GM23338 (cell line): ENCODE results near the gene OR10A4. TPM values are rescaled to one million over a fixed set of nuclear protein-coding genes. Genes with fewer than 3 reads are reported as not detected.

ENCODE experiments used
- ATAC-seq: fragments of 200-7000 bp; cut with Tn5 transposase; 3 replicates; pipeline ENCODE4 v1.9.1; 2020
- DNase-seq: peaks from one replicate; pipeline ENCODE4 v3.0.0-alpha.2; 2015; ENCODE audit warnings: low spot score
- H2AFZ ChIP-seq: fragments of 200-600 bp; sonication (generic); 2 replicates; pipeline ENCODE4 v1.8.0; 2016; ENCODE audit warnings: antibody characterized with exemption, mild to moderate bottlenecking, moderate library complexity
- H3F3A ChIP-seq: fragments of 200-600 bp; sonication (generic); replicated peaks from 2 replicates; pipeline ENCODE4 v1.8.0; 2017; ENCODE audit warnings: antibody characterized with exemption, mixed run types, low read depth
- H3K27ac ChIP-seq: fragments of 200-600 bp; sonication (generic); 2 replicates; pipeline ENCODE4 v1.6.1; 2016; ENCODE audit warnings: low read depth
- H3K27me3 ChIP-seq: fragments of 200-600 bp; sonication (generic); 2 replicates; pipeline ENCODE4 v1.8.0; 2016; ENCODE audit warnings: mild to moderate bottlenecking, mixed run types, moderate library complexity; ENCODE audit not compliant: insufficient read depth
- H3K36me3 ChIP-seq: fragments of 200-600 bp; sonication (generic); 2 replicates; pipeline ENCODE4 v1.8.0; 2016; ENCODE audit warnings: mild to moderate bottlenecking; ENCODE audit not compliant: insufficient read depth
- H3K4me1 ChIP-seq: fragments of 200-600 bp; sonication (generic); 2 replicates; pipeline ENCODE4 v1.8.0; 2016; ENCODE audit warnings: mild to moderate bottlenecking, moderate library complexity; ENCODE audit not compliant: insufficient read depth
- H3K4me2 ChIP-seq: fragments of 200-600 bp; sonication (generic); 2 replicates; pipeline ENCODE4 v1.7.1; 2017; ENCODE audit warnings: mixed run types
- H3K4me3 ChIP-seq: fragments of 200-600 bp; sonication (generic); 2 replicates; pipeline ENCODE4 v1.6.1; 2016; ENCODE audit warnings: mixed run types
- H3K79me2 ChIP-seq: fragments of 200-600 bp; sonication (generic); replicated peaks from 2 replicates; pipeline ENCODE4 v1.8.0; 2017; ENCODE audit warnings: mild to moderate bottlenecking; ENCODE audit not compliant: insufficient read depth
- H3K9me2 ChIP-seq: fragments of 200-600 bp; sonication (generic); 2 replicates; pipeline ENCODE4 v1.8.0; 2017; ENCODE audit not compliant: insufficient read depth
- H4K20me1 ChIP-seq: fragments of 200-600 bp; sonication (generic); replicated peaks from 2 replicates; pipeline ENCODE4 v1.8.0; 2017; ENCODE audit warnings: mild to moderate bottlenecking; ENCODE audit not compliant: insufficient read depth
- H3K27ac Mint-ChIP-seq: 2 replicates; pipeline ENCODE4 v1.8.0; 2020; ENCODE audit warnings: inconsistent platforms, mild to moderate bottlenecking, moderate library complexity, mixed read lengths
- H3K27me3 Mint-ChIP-seq: 3 replicates; pipeline ENCODE4 v1.8.0; 2022; ENCODE audit warnings: low read depth, mild to moderate bottlenecking, moderate library complexity, mixed read lengths, inconsistent platforms; ENCODE audit not compliant: insufficient read depth, poor library complexity
- H3K36me3 Mint-ChIP-seq: 3 replicates; pipeline ENCODE4 v1.8.0; 2021; ENCODE audit warnings: low read depth, mild to moderate bottlenecking, inconsistent platforms, moderate library complexity, mixed read lengths
- H3K4me1 Mint-ChIP-seq: 3 replicates; pipeline ENCODE4 v1.8.0; 2020; ENCODE audit warnings: mild to moderate bottlenecking, inconsistent platforms, mixed read lengths
- H3K4me3 Mint-ChIP-seq: 3 replicates; pipeline ENCODE4 v1.8.0; 2021; ENCODE audit warnings: moderate library complexity, mild to moderate bottlenecking, inconsistent platforms, mixed read lengths
- H3K9me3 Mint-ChIP-seq: 3 replicates; pipeline ENCODE4 v1.8.0; 2020; ENCODE audit warnings: moderate library complexity, mild to moderate bottlenecking, inconsistent platforms, mixed read lengths
- CREB1 ChIP-seq: fragments of 250-450 bp; sonication (Bioruptor Pico); IDR thresholded peaks from 2 replicates; pipeline ENCODE4 v1.5.0; 2020; ENCODE audit warnings: low read depth, mild to moderate bottlenecking, moderate library complexity
- EZH2 ChIP-seq: fragments of 200-600 bp; sonication (generic); IDR thresholded peaks from one replicate; pipeline ENCODE4 v1.8.0; 2017; ENCODE audit warnings: antibody characterized with exemption, mild to moderate bottlenecking, low read depth; ENCODE audit not compliant: unreplicated experiment
- EZH2phosphoT487 ChIP-seq: fragments of 200-600 bp; sonication (generic); IDR thresholded peaks from one replicate; pipeline ENCODE4 v1.8.1; 2018; ENCODE audit warnings: antibody characterized with exemption; ENCODE audit not compliant: unreplicated experiment
- JUNB ChIP-seq: IDR thresholded peaks from one replicate; pipeline ENCODE4 v1.6.1; 2016; ENCODE audit warnings: antibody characterized with exemption; ENCODE audit not compliant: unreplicated experiment
- NANOG ChIP-seq: IDR thresholded peaks from 2 replicates; pipeline ENCODE4 v1.6.1; 2016; ENCODE audit warnings: antibody characterized with exemption, borderline replicate concordance
- POLR2AphosphoS5 ChIP-seq: IDR thresholded peaks from 2 replicates; pipeline ENCODE4 v1.6.1; 2016; ENCODE audit warnings: antibody characterized with exemption, low read depth
- STAT1 ChIP-seq: IDR thresholded peaks from one replicate; pipeline ENCODE4 v1.6.1; 2016; ENCODE audit warnings: antibody characterized with exemption; ENCODE audit not compliant: unreplicated experiment
- ZNF114 ChIP-seq: fragments of 250-450 bp; sonication (Bioruptor Pico); IDR thresholded peaks from 2 replicates; pipeline ENCODE4 v1.5.0; 2020; ENCODE audit warnings: mild to moderate bottlenecking, moderate library complexity
- ZNF331 ChIP-seq: fragments of 250-450 bp; sonication (Bioruptor Pico); IDR thresholded peaks from 2 replicates; pipeline ENCODE4 v1.5.0; 2020; ENCODE audit warnings: low read depth, mild to moderate bottlenecking, moderate library complexity
- polyA plus RNA-seq: library from polyadenylated mRNA; unstranded; fragments of >200 nt; fragmentation: Nextera tagmentation; extraction: Ambion mirVana; gene quantifications from 2 replicates; pipeline ENCODE4 v1.2.1, GENCODE V29; 2016
- total RNA-seq: library from RNA; depleted of rRNA; stranded (reverse); fragments of >200 nt; shearing (Covaris generic); gene quantifications from 2 replicates; pipeline ENCODE4 v1.2.3, GENCODE V29; 2014
- TF ChIP-seq, protein P1 (sequence below): IDR thresholded peaks from one replicate; pipeline ENCODE4 v1.6.1; 2018; ENCODE audit warnings: antibody characterized with exemption; ENCODE audit not compliant: unreplicated experiment
- TF ChIP-seq, protein P2 (sequence below): IDR thresholded peaks from 2 replicates; pipeline ENCODE4 v1.6.1; 2016; ENCODE audit warnings: antibody characterized with exemption
- TF ChIP-seq, protein P3 (sequence below), 2 experiments: fragments of 200-600 bp in 1 of 2; sonication (generic) in 1 of 2; conservative IDR thresholded peaks; 2 replicates each; pipeline versions ENCODE4 v1.5.1 to v1.6.1; 2016 to 2017; ENCODE audit warnings: antibody characterized with exemption in 2 of 2, low read depth in 2 of 2, mild to moderate bottlenecking in 2 of 2, moderate library complexity in 1 of 2
- TF ChIP-seq, protein P4 (sequence below): fragments of 250-450 bp; sonication (Bioruptor Pico); IDR thresholded peaks from 2 replicates; pipeline ENCODE4 v1.5.0; 2020; ENCODE audit warnings: mild to moderate bottlenecking, moderate library complexity

Gene OR10A4
- total and polyA plus RNA-seq, 2 experiments from 2014 or later = 0.21 TPM; not detected in 1

DNA sequence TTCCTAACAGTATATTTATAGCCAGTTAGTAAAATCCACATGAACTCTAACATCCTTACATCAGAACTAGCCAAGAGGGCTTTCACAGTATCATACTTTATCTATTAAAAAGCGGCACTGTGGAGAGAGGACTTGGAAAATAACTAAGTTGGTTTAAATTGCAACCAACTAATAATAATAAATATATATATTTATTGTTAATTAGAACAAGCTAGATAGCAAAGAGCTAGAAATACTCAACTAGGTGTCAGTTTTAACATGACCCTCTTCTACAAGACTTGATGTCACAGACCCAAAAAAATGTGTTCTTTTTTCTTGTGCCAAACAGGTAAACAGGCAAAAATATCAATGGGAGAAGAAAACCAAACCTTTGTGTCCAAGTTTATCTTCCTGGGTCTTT, 44.3 kb downstream of the OR10A4 start, which contains the start of gene OR2D3:
OR2D3 (plus strand) TSS at position 301 of the 400 bp plus-strand sequence; CDS start at position 301, 0 bp downstream.
- Mint-ChIP-seq H3K9me3 (no peaks in the 10 kb centered on the region), H3K36me3 (no peaks in the 10 kb centered on the region; the same call in 2 of the 3 replicates), H3K4me3 (no peak within 1 kb of the TSS), H3K27ac (no peak within 1 kb of the TSS), H3K4me1 (peaks cover 3% of the 10 kb centered on the region; the same call in 2 of the 3 replicates), H3K27me3 (no peaks in the 10 kb centered on the region)
- H3K79me2 ChIP-seq = no peaks in the 10 kb centered on the region
- no peaks in the 10 kb centered on the region for H3K9me2 ChIP-seq
- no peaks in the 10 kb centered on the region for H3K36me3 ChIP-seq
- H3K4me3 ChIP-seq = no peak within 1 kb of the TSS
- no peaks in the 10 kb centered on the region for H3K27me3 ChIP-seq
- H3F3A ChIP-seq = no peaks in the 10 kb centered on the region
- H2AFZ ChIP-seq = no peak within 1 kb of the TSS
- no peak within 1 kb of the TSS for H3K4me2 ChIP-seq
- H4K20me1 ChIP-seq = no peaks in the 10 kb centered on the region
- DNase-seq (no peak), ATAC-seq (no peak)
- no peak within 1 kb of the TSS for H3K27ac ChIP-seq
- H3K4me1 ChIP-seq = 0 out of 2 replicates have a peak, but pooled peaks cover under 1% of the 10 kb centered on the region
- TF ChIP-seq, protein P1, sequence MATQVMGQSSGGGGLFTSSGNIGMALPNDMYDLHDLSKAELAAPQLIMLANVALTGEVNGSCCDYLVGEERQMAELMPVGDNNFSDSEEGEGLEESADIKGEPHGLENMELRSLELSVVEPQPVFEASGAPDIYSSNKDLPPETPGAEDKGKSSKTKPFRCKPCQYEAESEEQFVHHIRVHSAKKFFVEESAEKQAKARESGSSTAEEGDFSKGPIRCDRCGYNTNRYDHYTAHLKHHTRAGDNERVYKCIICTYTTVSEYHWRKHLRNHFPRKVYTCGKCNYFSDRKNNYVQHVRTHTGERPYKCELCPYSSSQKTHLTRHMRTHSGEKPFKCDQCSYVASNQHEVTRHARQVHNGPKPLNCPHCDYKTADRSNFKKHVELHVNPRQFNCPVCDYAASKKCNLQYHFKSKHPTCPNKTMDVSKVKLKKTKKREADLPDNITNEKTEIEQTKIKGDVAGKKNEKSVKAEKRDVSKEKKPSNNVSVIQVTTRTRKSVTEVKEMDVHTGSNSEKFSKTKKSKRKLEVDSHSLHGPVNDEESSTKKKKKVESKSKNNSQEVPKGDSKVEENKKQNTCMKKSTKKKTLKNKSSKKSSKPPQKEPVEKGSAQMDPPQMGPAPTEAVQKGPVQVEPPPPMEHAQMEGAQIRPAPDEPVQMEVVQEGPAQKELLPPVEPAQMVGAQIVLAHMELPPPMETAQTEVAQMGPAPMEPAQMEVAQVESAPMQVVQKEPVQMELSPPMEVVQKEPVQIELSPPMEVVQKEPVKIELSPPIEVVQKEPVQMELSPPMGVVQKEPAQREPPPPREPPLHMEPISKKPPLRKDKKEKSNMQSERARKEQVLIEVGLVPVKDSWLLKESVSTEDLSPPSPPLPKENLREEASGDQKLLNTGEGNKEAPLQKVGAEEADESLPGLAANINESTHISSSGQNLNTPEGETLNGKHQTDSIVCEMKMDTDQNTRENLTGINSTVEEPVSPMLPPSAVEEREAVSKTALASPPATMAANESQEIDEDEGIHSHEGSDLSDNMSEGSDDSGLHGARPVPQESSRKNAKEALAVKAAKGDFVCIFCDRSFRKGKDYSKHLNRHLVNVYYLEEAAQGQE = no peak
- TF ChIP-seq, protein P2, sequence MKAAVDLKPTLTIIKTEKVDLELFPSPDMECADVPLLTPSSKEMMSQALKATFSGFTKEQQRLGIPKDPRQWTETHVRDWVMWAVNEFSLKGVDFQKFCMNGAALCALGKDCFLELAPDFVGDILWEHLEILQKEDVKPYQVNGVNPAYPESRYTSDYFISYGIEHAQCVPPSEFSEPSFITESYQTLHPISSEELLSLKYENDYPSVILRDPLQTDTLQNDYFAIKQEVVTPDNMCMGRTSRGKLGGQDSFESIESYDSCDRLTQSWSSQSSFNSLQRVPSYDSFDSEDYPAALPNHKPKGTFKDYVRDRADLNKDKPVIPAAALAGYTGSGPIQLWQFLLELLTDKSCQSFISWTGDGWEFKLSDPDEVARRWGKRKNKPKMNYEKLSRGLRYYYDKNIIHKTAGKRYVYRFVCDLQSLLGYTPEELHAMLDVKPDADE = no peak
- TF ChIP-seq ZNF331 (CRISPR knock-in tag) = no peak
- TF ChIP-seq STAT1 = no peak
- TF ChIP-seq, protein P3, sequence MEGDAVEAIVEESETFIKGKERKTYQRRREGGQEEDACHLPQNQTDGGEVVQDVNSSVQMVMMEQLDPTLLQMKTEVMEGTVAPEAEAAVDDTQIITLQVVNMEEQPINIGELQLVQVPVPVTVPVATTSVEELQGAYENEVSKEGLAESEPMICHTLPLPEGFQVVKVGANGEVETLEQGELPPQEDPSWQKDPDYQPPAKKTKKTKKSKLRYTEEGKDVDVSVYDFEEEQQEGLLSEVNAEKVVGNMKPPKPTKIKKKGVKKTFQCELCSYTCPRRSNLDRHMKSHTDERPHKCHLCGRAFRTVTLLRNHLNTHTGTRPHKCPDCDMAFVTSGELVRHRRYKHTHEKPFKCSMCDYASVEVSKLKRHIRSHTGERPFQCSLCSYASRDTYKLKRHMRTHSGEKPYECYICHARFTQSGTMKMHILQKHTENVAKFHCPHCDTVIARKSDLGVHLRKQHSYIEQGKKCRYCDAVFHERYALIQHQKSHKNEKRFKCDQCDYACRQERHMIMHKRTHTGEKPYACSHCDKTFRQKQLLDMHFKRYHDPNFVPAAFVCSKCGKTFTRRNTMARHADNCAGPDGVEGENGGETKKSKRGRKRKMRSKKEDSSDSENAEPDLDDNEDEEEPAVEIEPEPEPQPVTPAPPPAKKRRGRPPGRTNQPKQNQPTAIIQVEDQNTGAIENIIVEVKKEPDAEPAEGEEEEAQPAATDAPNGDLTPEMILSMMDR (conservative IDR thresholded peaks at IDR 0.05; ENCODE audit: low read depth in 2 of 2) = no peak
- no peak for TF ChIP-seq EZH2phosphoT487
- no peak for TF ChIP-seq EZH2
- no peak for TF ChIP-seq NANOG
- TF ChIP-seq JUNB = no peak
- TF ChIP-seq ZNF114 (CRISPR knock-in tag) = no peak
- TF ChIP-seq, protein P4, sequence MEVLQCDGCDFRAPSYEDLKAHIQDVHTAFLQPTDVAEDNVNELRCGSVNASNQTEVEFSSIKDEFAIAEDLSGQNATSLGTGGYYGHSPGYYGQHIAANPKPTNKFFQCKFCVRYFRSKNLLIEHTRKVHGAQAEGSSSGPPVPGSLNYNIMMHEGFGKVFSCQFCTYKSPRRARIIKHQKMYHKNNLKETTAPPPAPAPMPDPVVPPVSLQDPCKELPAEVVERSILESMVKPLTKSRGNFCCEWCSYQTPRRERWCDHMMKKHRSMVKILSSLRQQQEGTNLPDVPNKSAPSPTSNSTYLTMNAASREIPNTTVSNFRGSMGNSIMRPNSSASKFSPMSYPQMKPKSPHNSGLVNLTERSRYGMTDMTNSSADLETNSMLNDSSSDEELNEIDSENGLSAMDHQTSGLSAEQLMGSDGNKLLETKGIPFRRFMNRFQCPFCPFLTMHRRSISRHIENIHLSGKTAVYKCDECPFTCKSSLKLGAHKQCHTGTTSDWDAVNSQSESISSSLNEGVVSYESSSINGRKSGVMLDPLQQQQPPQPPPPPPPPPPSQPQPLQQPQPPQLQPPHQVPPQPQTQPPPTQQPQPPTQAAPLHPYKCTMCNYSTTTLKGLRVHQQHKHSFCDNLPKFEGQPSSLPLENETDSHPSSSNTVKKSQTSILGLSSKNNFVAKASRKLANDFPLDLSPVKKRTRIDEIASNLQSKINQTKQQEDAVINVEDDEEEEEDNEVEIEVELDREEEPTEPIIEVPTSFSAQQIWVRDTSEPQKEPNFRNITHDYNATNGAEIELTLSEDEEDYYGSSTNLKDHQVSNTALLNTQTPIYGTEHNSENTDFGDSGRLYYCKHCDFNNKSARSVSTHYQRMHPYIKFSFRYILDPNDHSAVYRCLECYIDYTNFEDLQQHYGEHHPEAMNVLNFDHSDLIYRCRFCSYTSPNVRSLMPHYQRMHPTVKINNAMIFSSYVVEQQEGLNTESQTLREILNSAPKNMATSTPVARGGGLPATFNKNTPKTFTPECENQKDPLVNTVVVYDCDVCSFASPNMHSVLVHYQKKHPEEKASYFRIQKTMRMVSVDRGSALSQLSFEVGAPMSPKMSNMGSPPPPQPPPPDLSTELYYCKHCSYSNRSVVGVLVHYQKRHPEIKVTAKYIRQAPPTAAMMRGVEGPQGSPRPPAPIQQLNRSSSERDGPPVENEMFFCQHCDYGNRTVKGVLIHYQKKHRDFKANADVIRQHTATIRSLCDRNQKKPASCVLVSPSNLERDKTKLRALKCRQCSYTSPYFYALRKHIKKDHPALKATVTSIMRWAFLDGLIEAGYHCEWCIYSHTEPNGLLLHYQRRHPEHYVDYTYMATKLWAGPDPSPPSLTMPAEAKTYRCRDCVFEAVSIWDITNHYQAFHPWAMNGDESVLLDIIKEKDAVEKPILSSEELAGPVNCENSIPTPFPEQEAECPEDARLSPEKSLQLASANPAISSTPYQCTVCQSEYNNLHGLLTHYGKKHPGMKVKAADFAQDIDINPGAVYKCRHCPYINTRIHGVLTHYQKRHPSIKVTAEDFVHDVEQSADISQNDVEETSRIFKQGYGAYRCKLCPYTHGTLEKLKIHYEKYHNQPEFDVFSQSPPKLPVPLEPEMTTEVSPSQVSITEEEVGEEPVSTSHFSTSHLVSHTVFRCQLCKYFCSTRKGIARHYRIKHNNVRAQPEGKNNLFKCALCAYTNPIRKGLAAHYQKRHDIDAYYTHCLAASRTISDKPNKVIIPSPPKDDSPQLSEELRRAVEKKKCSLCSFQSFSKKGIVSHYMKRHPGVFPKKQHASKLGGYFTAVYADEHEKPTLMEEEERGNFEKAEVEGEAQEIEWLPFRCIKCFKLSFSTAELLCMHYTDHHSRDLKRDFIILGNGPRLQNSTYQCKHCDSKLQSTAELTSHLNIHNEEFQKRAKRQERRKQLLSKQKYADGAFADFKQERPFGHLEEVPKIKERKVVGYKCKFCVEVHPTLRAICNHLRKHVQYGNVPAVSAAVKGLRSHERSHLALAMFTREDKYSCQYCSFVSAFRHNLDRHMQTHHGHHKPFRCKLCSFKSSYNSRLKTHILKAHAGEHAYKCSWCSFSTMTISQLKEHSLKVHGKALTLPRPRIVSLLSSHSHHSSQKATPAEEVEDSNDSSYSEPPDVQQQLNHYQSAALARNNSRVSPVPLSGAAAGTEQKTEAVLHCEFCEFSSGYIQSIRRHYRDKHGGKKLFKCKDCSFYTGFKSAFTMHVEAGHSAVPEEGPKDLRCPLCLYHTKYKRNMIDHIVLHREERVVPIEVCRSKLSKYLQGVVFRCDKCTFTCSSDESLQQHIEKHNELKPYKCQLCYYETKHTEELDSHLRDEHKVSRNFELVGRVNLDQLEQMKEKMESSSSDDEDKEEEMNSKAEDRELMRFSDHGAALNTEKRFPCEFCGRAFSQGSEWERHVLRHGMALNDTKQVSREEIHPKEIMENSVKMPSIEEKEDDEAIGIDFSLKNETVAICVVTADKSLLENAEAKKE (CRISPR knock-in tag) = no peak
- no peak for TF ChIP-seq CREB1 (CRISPR knock-in tag)
- no peak for TF ChIP-seq POLR2AphosphoS5
